ENCODE data around the gene CYTIP. TPM values are rescaled to one million over a fixed set of nuclear protein-coding genes. Genes with fewer than 3 reads are reported as not detected.

The CYTIP gene
- total and polyA plus RNA-seq, 4 donors: 1.6 to 5.5 (median 2.1) TPM

GRCh38 chr2:157386247-157386646, 57.6 kb downstream of the CYTIP start:
- no peak overlapping the region for H3K27ac ChIP-seq (ENCODE audit: low read depth in 1 of 2, low read length in 2 of 2)
- no peak for DNase-seq (ENCODE audit: low spot score)
- no peak overlapping the region for H3K4me3 ChIP-seq (ENCODE audit: low read depth in 1 of 3, low read length in 3 of 3)
- H3K4me1 ChIP-seq (ENCODE audit: control insufficient read depth in 4 of 4, insufficient read depth in 4 of 4, low read length in 3 of 4): no peaks in the 10 kb centered on the region
- no peaks in the 10 kb centered on the region for H3K27me3 ChIP-seq (ENCODE audit: control insufficient read depth in 4 of 4, insufficient read depth in 4 of 4, low read length in 3 of 4)
- TF ChIP-seq, protein P1, sequence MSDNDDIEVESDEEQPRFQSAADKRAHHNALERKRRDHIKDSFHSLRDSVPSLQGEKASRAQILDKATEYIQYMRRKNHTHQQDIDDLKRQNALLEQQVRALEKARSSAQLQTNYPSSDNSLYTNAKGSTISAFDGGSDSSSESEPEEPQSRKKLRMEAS (IDR thresholded peaks at IDR 0.05): no peak
- TF ChIP-seq JUND (IDR thresholded peaks at IDR 0.05): no peak
- TF ChIP-seq HNF4G (IDR thresholded peaks at IDR 0.05): no peak
- TF ChIP-seq TAF1 (conservative IDR thresholded peaks at IDR 0.05): no peak
- no peak for TF ChIP-seq EGR1 (IDR thresholded peaks at IDR 0.05; ENCODE audit: low read depth in 2 of 2)
- no peak for TF ChIP-seq RXRA (IDR thresholded peaks at IDR 0.05)
- no peak for TF ChIP-seq HNF4A (conservative IDR thresholded peaks at IDR 0.05)
- no peak for TF ChIP-seq SP1 (IDR thresholded peaks at IDR 0.05)
- TF ChIP-seq CTCF (IDR thresholded peaks at IDR 0.05; ENCODE audit: low read depth, low read length, missing input control): no peak
- no peak for TF ChIP-seq YY1 (IDR thresholded peaks at IDR 0.05)
- TF ChIP-seq, protein P2, sequence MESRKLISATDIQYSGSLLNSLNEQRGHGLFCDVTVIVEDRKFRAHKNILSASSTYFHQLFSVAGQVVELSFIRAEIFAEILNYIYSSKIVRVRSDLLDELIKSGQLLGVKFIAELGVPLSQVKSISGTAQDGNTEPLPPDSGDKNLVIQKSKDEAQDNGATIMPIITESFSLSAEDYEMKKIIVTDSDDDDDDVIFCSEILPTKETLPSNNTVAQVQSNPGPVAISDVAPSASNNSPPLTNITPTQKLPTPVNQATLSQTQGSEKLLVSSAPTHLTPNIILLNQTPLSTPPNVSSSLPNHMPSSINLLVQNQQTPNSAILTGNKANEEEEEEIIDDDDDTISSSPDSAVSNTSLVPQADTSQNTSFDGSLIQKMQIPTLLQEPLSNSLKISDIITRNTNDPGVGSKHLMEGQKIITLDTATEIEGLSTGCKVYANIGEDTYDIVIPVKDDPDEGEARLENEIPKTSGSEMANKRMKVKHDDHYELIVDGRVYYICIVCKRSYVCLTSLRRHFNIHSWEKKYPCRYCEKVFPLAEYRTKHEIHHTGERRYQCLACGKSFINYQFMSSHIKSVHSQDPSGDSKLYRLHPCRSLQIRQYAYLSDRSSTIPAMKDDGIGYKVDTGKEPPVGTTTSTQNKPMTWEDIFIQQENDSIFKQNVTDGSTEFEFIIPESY (IDR thresholded peaks at IDR 0.05): no peak
- TF ChIP-seq NR2F2 (IDR thresholded peaks at IDR 0.05): no peak
- TF ChIP-seq RAD21 (IDR thresholded peaks at IDR 0.05): no peak
- TF ChIP-seq, protein P3, sequence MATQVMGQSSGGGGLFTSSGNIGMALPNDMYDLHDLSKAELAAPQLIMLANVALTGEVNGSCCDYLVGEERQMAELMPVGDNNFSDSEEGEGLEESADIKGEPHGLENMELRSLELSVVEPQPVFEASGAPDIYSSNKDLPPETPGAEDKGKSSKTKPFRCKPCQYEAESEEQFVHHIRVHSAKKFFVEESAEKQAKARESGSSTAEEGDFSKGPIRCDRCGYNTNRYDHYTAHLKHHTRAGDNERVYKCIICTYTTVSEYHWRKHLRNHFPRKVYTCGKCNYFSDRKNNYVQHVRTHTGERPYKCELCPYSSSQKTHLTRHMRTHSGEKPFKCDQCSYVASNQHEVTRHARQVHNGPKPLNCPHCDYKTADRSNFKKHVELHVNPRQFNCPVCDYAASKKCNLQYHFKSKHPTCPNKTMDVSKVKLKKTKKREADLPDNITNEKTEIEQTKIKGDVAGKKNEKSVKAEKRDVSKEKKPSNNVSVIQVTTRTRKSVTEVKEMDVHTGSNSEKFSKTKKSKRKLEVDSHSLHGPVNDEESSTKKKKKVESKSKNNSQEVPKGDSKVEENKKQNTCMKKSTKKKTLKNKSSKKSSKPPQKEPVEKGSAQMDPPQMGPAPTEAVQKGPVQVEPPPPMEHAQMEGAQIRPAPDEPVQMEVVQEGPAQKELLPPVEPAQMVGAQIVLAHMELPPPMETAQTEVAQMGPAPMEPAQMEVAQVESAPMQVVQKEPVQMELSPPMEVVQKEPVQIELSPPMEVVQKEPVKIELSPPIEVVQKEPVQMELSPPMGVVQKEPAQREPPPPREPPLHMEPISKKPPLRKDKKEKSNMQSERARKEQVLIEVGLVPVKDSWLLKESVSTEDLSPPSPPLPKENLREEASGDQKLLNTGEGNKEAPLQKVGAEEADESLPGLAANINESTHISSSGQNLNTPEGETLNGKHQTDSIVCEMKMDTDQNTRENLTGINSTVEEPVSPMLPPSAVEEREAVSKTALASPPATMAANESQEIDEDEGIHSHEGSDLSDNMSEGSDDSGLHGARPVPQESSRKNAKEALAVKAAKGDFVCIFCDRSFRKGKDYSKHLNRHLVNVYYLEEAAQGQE (IDR thresholded peaks at IDR 0.05): no peak
- no peak for TF ChIP-seq FOXA1 (IDR thresholded peaks at IDR 0.05)
- no peak for TF ChIP-seq FOXA2 (IDR thresholded peaks at IDR 0.05)
- TF ChIP-seq GABPA (IDR thresholded peaks at IDR 0.05 in 1 of 2, conservative IDR thresholded peaks at IDR 0.05 in 1 of 2): no peak
- TF ChIP-seq, protein P4, sequence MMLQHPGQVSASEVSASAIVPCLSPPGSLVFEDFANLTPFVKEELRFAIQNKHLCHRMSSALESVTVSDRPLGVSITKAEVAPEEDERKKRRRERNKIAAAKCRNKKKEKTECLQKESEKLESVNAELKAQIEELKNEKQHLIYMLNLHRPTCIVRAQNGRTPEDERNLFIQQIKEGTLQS (IDR thresholded peaks at IDR 0.05): no peak
- WGBS: 66% methylated on average over 1 of the region's 1 CpG
- H3K9ac ChIP-seq (ENCODE audit: low read depth in 1 of 2, low read length in 2 of 2): no peak overlapping the region
- H3K9me3 ChIP-seq (ENCODE audit: control insufficient read depth in 4 of 4, low read length in 3 of 4): no peaks in the 10 kb centered on the region
- H3K36me3 ChIP-seq (ENCODE audit: control insufficient read depth in 4 of 4, insufficient read depth in 3 of 4, low read depth in 1 of 4, low read length in 3 of 4): no peaks in the 10 kb centered on the region

All from liver (tissue), 9 donors.